ENCODE data around the gene FEZ2.

Gene FEZ2

GRCh38 chr2:36528766-36529392, 69.1 kb downstream of the FEZ2 start:
- H3K27me3 ChIP-seq (ENCODE audit: low read depth, low read length), result no peaks in the 10 kb centered on the region
- H3K79me2 ChIP-seq (ENCODE audit: low read length), result no peaks in the 10 kb centered on the region
- no peak overlapping the region for H3K9ac ChIP-seq (ENCODE audit: low read length)
- H3K4me2 ChIP-seq (ENCODE audit: low read length), result no peak overlapping the region
- H3K36me3 ChIP-seq (replicated peaks; ENCODE audit: low read depth, low read length), result no peaks in the 10 kb centered on the region
- no peak overlapping the region for H3K4me3 ChIP-seq (ENCODE audit: low read length)
- no peak overlapping the region for H3K27ac ChIP-seq (ENCODE audit: low read length)
- H3K4me1 ChIP-seq (ENCODE audit: low read length), result peaks cover 10% of the 10 kb centered on the region
- H3K9me3 ChIP-seq (ENCODE audit: insufficient read depth, low read length), result no peaks in the 10 kb centered on the region
- H2AFZ ChIP-seq (ENCODE audit: low read depth, low read length), result no peak overlapping the region
- H4K20me1 ChIP-seq (ENCODE audit: insufficient read depth, low read length), result no peaks in the 10 kb centered on the region
- no peak for TF ChIP-seq EZH2phosphoT487 (IDR thresholded peaks at IDR 0.05; ENCODE audit: low read depth)
- no peak for TF ChIP-seq CTCF (IDR thresholded peaks at IDR 0.05; ENCODE audit: low read depth, low read length)

DNA sequence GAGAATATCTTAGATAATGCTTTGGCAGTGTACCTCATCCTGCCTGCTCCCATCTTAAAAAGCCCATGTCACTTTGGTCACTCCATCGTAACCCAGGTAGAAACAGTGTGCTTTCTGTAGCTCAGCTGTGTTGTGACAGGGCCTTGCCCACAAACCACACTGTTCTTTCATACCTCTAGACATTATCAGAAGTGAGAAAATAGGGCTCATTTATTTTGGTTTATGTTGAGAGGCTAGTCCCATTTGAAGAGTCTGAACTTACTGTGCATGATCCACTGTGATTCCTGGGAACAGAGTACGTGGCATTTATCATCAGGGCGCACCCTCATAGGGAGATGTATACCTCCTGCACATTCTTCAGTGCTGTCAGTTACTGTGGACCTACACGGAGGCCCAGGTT, 69.7 kb downstream of the FEZ2 start:
- no peak overlapping the region for H3K27ac ChIP-seq (ENCODE audit: low read length)

DNA sequence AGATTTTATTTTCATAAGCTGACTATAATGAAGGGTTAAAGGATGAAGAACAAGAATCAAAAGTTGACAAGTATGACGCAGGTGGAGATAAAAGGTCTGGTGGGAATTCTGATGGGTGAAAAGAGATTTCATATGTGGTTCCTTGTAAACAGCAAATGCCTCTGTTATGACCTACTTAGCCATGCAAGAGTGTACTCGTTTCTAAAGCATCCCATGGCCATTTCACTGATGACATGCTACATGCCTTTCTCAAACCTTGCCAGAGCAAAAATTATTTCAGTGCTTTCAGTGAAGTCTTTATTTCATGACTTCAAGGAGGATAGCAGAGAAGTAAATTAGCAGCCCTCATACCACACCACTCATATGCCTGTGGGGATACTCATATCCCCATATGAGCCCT, 71.7 kb downstream of the FEZ2 start:
- H3K27me3 ChIP-seq (ENCODE audit: low read depth, low read length), result no peaks in the 10 kb centered on the region
- no peak overlapping the region for H2AFZ ChIP-seq (ENCODE audit: low read depth, low read length)
- H4K20me1 ChIP-seq (ENCODE audit: insufficient read depth, low read length), result no peaks in the 10 kb centered on the region
- no peak overlapping the region for H3K4me2 ChIP-seq (ENCODE audit: low read length)
- H3K27ac ChIP-seq (ENCODE audit: low read length), result no peak overlapping the region
- no peak overlapping the region for H3K4me3 ChIP-seq (ENCODE audit: low read length)
- no peak for TF ChIP-seq CTCF (IDR thresholded peaks at IDR 0.05; ENCODE audit: low read depth, low read length)
- TF ChIP-seq EZH2phosphoT487 (IDR thresholded peaks at IDR 0.05; ENCODE audit: low read depth), result no peak
- no peak overlapping the region for H3K9ac ChIP-seq (ENCODE audit: low read length)
- no peaks in the 10 kb centered on the region for H3K36me3 ChIP-seq (replicated peaks; ENCODE audit: low read depth, low read length)
- H3K4me1 ChIP-seq (ENCODE audit: low read length), result peaks cover 10% of the 10 kb centered on the region
- H3K9me3 ChIP-seq (ENCODE audit: insufficient read depth, low read length), result no peaks in the 10 kb centered on the region
- no peaks in the 10 kb centered on the region for H3K79me2 ChIP-seq (ENCODE audit: low read length)

More for the DNA sequence above, 69.7 kb downstream of the FEZ2 start:
- Histone ChIP-seq H4K20me1 (ENCODE audit: insufficient read depth, low read length) (no peaks in the 10 kb centered on the region), H3K4me2 (ENCODE audit: low read length) (no peak overlapping the region), H3K79me2 (ENCODE audit: low read length) (no peaks in the 10 kb centered on the region), H3K4me3 (ENCODE audit: low read length) (no peak overlapping the region), H2AFZ (ENCODE audit: low read depth, low read length) (no peak overlapping the region), H3K36me3 (replicated peaks; ENCODE audit: low read depth, low read length) (no peaks in the 10 kb centered on the region), H3K9me3 (ENCODE audit: insufficient read depth, low read length) (no peaks in the 10 kb centered on the region), H3K9ac (ENCODE audit: low read length) (no peak overlapping the region), H3K4me1 (ENCODE audit: low read length) (peaks cover 10% of the 10 kb centered on the region), H3K27me3 (ENCODE audit: low read depth, low read length) (no peaks in the 10 kb centered on the region)
- TF ChIP-seq CTCF (IDR thresholded peaks at IDR 0.05; ENCODE audit: low read depth, low read length), result no peak
- no peak for TF ChIP-seq EZH2phosphoT487 (IDR thresholded peaks at IDR 0.05; ENCODE audit: low read depth)

DNA sequence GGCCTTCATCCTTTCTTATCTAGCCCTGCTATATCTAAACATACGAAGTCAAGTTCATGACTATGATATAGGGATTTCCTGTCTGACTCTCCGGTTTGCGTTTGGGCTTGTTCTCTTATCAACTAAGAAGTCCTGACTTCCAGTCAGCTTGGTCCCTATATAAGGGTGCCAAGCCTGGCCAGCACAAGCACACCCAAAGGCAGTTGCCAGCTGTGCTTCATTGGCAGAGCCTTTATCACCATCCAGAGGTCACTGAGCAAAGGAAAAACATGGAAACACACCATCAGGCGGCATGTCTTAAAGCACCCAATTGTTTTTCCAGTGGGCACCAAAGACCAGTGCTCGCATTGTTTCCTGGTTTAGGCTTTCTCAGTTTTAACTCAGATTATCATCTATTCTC, 72.7 kb downstream of the FEZ2 start:
- H3K9me3 ChIP-seq (ENCODE audit: insufficient read depth, low read length), result no peaks in the 10 kb centered on the region
- H3K4me1 ChIP-seq (ENCODE audit: low read length), result peaks cover 2% of the 10 kb centered on the region
- TF ChIP-seq EZH2phosphoT487 (IDR thresholded peaks at IDR 0.05; ENCODE audit: low read depth), result no peak
- no peak for TF ChIP-seq CTCF (IDR thresholded peaks at IDR 0.05; ENCODE audit: low read depth, low read length)
- no peak overlapping the region for H3K9ac ChIP-seq (ENCODE audit: low read length)
- H3K36me3 ChIP-seq (replicated peaks; ENCODE audit: low read depth, low read length), result no peaks in the 10 kb centered on the region
- H3K79me2 ChIP-seq (ENCODE audit: low read length), result no peaks in the 10 kb centered on the region
- no peak overlapping the region for H3K4me3 ChIP-seq (ENCODE audit: low read length)
- no peaks in the 10 kb centered on the region for H3K27me3 ChIP-seq (ENCODE audit: low read depth, low read length)
- H3K4me2 ChIP-seq (ENCODE audit: low read length), result no peak overlapping the region
- no peak overlapping the region for H3K27ac ChIP-seq (ENCODE audit: low read length)
- no peak overlapping the region for H2AFZ ChIP-seq (ENCODE audit: low read depth, low read length)
- no peaks in the 10 kb centered on the region for H4K20me1 ChIP-seq (ENCODE audit: insufficient read depth, low read length)
